Testis (tissue), 2 donors: Measurements from ENCODE around the gene CHERP.

Source experiments
- CTCF ChIP-seq, 3 experiments: fragments of 450-650 bp in 2 of 3; fragments of 200-600 bp in 1 of 3; sonication (generic) in 1 of 3; IDR thresholded peaks; one replicate each; pipeline ENCODE4 v1.5.1; 2016 to 2019; ENCODE audit warnings: antibody characterized with exemption in 3 of 3, mild to moderate bottlenecking in 2 of 3, moderate library complexity in 1 of 3
- POLR2A ChIP-seq: fragments of 450-650 bp; IDR thresholded peaks from one replicate; pipeline ENCODE4 v1.6.1; 2017; ENCODE audit warnings: antibody characterized with exemption, mild to moderate bottlenecking, moderate library complexity

- no peak for TF ChIP-seq CTCF (IDR thresholded peaks at IDR 0.05)
- no peak for TF ChIP-seq POLR2A
Measured at GRCh38 chr19:16472992-16473391, 69.2 kb downstream of the CHERP start.
